GM12801 (cell line): ENCODE results near the gene SMKR1.

ENCODE experiments used
- TF ChIP-seq, protein P1 (sequence below): IDR thresholded peaks from one replicate; pipeline ENCODE4 v1.5.1; 2011; ENCODE audit warnings: control low read depth; ENCODE audit not compliant: insufficient read length; ENCODE audit errors: extremely low read depth

The SMKR1 gene

DNA sequence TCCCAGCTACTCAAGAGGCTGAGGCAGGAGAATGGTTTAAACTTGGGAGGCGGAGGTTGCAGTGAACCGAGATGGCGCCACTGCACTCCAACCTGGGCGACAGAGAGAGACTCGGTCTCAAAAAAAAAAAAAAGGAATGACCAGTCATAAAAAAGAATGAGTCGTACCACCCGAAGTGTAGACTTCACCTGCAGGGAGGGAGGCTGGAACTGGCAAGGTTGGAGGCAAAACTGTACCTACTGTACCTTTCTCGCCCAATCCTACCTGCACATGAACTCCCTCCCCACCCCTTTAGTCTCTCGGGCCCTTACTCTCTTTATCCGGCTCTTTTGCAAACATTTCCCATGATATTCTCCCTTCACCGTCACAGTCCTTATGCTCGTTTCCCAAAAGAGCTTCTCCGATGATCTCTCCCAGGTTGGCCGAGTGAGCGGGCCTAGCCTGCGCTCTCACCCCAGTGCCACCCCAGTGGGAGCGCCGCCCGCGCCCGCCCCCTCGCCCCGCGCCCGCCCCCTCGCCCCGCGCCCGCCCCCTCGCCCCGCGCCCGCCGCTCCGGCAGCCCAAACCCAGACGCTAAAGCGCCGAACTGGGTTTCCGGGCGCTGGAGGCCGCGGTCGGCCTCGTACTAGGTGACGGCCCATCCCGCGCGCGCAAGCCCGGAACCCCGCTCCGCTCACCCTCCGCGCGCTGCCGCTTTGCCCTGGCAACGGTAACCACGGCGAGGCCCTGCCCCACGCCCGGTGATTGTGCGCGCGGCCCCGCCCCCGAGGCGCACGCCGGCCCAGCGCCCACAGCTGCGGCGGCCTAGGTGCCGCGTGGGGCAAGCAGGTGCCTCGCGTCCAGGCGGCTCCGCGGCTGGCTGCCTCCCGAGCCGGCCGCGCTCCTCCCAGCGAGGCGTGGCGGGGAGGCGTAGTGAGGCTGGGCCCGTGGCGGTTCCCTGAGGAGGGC lies at the start of gene SMKR1:
Gene SMKR1, plus strand, starts transcription at position 772 of the 948 bp plus-strand sequence. CDS start 294 bp downstream, outside the sequence.
- TF ChIP-seq, protein P1, sequence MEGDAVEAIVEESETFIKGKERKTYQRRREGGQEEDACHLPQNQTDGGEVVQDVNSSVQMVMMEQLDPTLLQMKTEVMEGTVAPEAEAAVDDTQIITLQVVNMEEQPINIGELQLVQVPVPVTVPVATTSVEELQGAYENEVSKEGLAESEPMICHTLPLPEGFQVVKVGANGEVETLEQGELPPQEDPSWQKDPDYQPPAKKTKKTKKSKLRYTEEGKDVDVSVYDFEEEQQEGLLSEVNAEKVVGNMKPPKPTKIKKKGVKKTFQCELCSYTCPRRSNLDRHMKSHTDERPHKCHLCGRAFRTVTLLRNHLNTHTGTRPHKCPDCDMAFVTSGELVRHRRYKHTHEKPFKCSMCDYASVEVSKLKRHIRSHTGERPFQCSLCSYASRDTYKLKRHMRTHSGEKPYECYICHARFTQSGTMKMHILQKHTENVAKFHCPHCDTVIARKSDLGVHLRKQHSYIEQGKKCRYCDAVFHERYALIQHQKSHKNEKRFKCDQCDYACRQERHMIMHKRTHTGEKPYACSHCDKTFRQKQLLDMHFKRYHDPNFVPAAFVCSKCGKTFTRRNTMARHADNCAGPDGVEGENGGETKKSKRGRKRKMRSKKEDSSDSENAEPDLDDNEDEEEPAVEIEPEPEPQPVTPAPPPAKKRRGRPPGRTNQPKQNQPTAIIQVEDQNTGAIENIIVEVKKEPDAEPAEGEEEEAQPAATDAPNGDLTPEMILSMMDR, result no peak

DNA sequence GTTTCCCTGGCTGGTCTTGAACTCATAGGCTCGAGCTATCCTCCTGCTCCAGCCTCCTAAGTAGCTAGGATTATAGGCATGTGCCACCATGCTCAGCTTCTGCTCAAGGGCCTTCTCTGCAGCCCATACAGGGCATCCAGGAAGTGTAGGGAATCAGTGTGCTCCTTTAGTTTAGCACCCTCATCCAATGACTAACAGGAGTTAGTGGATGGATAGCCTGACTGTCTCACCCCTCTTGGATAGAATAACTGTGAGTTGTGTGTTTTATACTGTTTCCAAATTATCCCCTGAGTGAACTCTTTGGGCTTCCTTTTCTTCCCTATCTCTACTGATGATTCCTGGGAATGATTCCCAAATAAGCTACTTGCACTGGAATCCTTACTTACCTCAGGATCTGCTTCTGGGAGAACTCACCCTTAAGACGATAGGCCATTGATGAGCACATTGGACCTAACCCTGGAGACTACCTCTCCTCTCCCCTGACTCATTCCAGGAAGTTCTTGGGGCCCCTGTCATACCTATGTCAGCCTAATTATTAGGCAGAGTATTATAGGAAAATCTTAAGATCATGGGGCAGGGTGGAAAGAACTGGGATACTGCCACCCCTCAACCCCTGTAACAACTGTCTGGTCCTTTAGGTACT lies 49.6 kb upstream of the SMKR1 start:
- TF ChIP-seq, protein P1, result no peak

GRCh38 chr7:129453510-129454248 lies 48.7 kb upstream of the SMKR1 start:
- TF ChIP-seq, protein P1, result no peak

DNA sequence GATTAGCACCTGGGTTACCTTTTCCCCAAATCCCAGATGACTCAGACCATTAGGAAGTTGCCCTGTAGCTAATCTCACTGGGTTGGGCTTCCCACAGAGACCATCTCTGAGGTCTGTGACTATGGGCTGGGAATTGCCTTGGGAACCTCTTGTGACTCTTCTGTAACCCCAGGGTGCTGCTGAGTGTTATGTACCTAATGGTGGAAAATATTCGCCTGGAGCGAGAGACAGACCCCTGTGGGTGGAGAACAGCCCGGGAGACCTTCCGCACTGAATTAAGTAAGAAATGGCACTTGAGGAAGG lies 48.1 kb upstream of the SMKR1 start:
- TF ChIP-seq, protein P1, result no peak

GRCh38 chr7:129456421-129456820 lies 45.9 kb upstream of the SMKR1 start:
- TF ChIP-seq, protein P1, result no peak

DNA sequence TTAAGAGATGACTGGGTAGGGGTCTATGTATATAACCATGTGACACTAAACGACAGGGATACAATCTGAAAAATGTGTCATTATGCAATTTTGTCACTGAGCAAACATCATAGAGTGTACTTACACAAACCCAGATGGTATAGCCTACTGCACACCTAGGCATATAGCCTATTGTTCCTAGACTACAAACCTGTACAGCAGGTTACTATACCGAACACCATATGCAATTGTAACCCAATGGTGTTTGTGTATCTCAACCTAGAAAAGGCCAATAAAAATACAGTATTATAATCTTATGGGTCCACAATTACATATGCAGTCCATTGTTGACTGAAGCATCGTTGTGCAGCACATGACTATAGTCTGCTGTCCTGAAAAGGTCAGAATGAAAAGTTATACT lies 45.2 kb upstream of the SMKR1 start:
- TF ChIP-seq, protein P1, result no peak

DNA sequence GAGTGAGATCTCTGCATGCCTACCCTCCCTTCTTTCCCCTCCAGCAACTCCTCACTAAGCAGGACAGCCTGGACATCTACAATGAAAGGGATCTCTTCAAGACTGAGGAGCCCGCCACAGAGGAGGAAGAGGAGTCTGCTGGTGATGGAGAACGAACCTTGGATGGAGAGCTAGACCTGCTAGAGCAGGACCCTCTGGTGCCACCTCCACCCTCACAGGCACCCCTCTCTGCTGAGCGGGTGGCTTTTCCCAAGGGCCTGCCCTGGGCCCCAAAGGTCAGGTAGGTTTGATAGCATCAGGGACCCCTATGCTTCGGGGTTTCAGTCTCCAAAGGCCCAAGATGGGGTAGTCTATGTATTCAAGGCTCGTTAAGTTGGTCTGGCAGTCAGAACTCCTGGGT lies 44.2 kb upstream of the SMKR1 start:
- TF ChIP-seq, protein P1, result no peak
